Transverse colon (tissue), 4 donors: ENCODE results near the gene SPIN1. TPM values are rescaled to one million over a fixed set of nuclear protein-coding genes. Genes with fewer than 3 reads are reported as not detected.
A peak's percentile ranks its signal among the peaks of the same experiment; 100 is the strongest.

Experiments
- DNase-seq: peaks from one replicate; pipeline ENCODE4 v3.0.0-alpha.2; 2019
- H3K27ac ChIP-seq, 4 donors: fragments of 200-600 bp; sonication (generic); 2 replicates each; pipeline ENCODE4 v1.5.1; 2016 to 2018; ENCODE audit warnings: inconsistent platforms in 4 of 4
- H3K27me3 ChIP-seq: fragments of 200-600 bp; sonication (generic); 2 replicates; pipeline ENCODE4 v1.5.1; 2017; ENCODE audit warnings: inconsistent platforms
- H3K36me3 ChIP-seq, 4 donors: fragments of 200-600 bp; sonication (generic); 2 replicates each; pipeline ENCODE4 v1.5.1; 2017 to 2019; ENCODE audit warnings: inconsistent platforms in 4 of 4
- H3K4me1 ChIP-seq, 4 donors: fragments of 200-600 bp; sonication (generic); 2 replicates each; pipeline ENCODE4 v1.5.1; 2017 to 2020; ENCODE audit warnings: inconsistent platforms in 4 of 4
- H3K4me3 ChIP-seq, 4 donors: fragments of 200-600 bp; sonication (generic); 1 replicate in 1 of 4; 2 replicates in 3 of 4; pipeline versions ENCODE4 v1.5.1 to v1.6.1; 2017 to 2019; ENCODE audit warnings: inconsistent platforms in 4 of 4
- H3K9me3 ChIP-seq, 2 donors: fragments of 200-600 bp; sonication (generic); 2 replicates each; pipeline ENCODE4 v1.5.1; 2017 to 2019; ENCODE audit warnings: inconsistent platforms in 2 of 2
- EP300 ChIP-seq: sonication (generic); formaldehyde crosslinking; IDR thresholded peaks from one replicate; pipeline ENCODE4 v1.6.1; 2017; ENCODE audit warnings: antibody characterized with exemption, low read depth
- POLR2A ChIP-seq: fragments of 450-650 bp; IDR thresholded peaks from one replicate; pipeline ENCODE4 v1.6.1; 2016; ENCODE audit warnings: antibody characterized with exemption, mild to moderate bottlenecking, moderate library complexity
- POLR2AphosphoS5 ChIP-seq, 3 donors: sonication (generic); formaldehyde crosslinking; IDR thresholded peaks; one replicate each; pipeline ENCODE4 v1.6.1; 2016; ENCODE audit warnings: antibody characterized with exemption in 3 of 3
- WGBS, 2 donors: methylation state at CpG; one replicate each; pipeline ENCODE4 v1.1.5; 2018; ENCODE audit warnings: low coverage in 1 of 2; 5-methylcytosine and 5-hydroxymethylcytosine counted together
- in situ Hi-C, 4 donors: fragments of 200-750 bp; cut with MboI; loops; one replicate each; pipeline versions ENCODE4 v1.15.0 to v1.15.1; 2017; ENCODE audit warnings: low sequenced_read_pairs in 3 of 4, low pct_ligation_motif_present in 1 of 4, low pct_unique_long_range_greater_than_20kb in 1 of 4
- intact Hi-C: fragments of 100-400 bp; cut with DNase I; formaldehyde crosslinking; loops from one replicate; pipeline ENCODE4 v1.15.1; 2023; ENCODE audit warnings: low total_unique reads
- total RNA-seq, 4 donors: library from RNA; depleted of rRNA; stranded (reverse); fragments of >200 nt; gene quantifications; one replicate each; pipeline ENCODE4 v1.1.0, GENCODE V29; 2016
- TF ChIP-seq, protein P1 (sequence below), 5 experiments: fragments of 200-600 bp in 3 of 5; fragments of 450-650 bp in 2 of 5; sonication (generic) in 3 of 5; IDR thresholded peaks; 1 replicate in 2 of 5; 2 replicates in 3 of 5; pipeline ENCODE4 v1.5.1; 2016 to 2017; ENCODE audit warnings: antibody characterized with exemption in 5 of 5, inconsistent platforms in 3 of 5, mild to moderate bottlenecking in 2 of 5, moderate library complexity in 1 of 5

Gene SPIN1
- total RNA-seq, 4 donors from 2014 or later: 33.7 to 72.4 (median 57.3) TPM

DNA sequence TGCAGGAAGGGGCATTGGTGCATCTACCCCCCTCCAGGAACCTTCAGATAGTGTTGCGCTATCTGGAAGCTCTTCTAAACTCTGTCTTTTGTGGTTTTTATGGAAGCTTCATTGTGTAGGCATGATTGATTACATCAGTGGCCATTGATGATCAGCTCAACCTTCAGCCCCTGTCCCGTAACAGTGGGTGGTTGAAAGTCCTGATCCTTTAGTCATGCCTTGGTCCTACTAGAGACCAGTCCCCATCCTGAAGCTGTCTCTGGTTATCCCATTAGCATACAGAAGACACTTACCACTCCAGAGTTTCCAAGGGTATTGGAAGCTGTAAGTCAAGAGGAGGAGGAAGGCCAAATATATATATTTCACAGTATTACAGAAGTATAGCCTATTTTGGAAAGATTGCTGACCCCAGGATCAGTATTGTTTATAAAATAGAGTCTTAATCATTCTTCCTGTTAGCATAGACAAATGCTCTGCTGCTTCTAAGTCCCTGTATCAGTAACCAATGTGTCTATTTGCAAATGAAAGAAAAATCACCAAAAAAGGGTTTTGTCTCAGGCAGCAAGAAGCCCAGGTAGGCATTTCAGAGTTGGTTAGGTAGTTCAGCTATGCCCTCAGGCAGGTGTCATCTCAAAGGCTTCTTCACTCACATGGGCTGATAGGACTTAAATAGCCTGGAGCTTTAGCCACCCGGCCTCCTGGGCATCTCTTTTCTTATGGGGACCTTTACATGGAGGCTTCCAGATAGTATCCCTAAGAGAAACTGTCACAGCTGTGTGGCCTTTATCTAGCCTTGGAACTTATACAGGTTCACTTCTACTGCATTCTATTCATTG lies 41.6 kb downstream of the SPIN1 start:
- H3K9me3 ChIP-seq: no peaks in the 10 kb centered on the region
- no peak for TF ChIP-seq POLR2A
- TF ChIP-seq, protein P1, sequence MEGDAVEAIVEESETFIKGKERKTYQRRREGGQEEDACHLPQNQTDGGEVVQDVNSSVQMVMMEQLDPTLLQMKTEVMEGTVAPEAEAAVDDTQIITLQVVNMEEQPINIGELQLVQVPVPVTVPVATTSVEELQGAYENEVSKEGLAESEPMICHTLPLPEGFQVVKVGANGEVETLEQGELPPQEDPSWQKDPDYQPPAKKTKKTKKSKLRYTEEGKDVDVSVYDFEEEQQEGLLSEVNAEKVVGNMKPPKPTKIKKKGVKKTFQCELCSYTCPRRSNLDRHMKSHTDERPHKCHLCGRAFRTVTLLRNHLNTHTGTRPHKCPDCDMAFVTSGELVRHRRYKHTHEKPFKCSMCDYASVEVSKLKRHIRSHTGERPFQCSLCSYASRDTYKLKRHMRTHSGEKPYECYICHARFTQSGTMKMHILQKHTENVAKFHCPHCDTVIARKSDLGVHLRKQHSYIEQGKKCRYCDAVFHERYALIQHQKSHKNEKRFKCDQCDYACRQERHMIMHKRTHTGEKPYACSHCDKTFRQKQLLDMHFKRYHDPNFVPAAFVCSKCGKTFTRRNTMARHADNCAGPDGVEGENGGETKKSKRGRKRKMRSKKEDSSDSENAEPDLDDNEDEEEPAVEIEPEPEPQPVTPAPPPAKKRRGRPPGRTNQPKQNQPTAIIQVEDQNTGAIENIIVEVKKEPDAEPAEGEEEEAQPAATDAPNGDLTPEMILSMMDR (IDR thresholded peaks at IDR 0.05): no peak
- no peak for TF ChIP-seq EP300
- TF ChIP-seq POLR2AphosphoS5 (IDR thresholded peaks at IDR 0.05): no peak
- intact Hi-C loops (no loop called here), in situ Hi-C loops (no loop called here)
- no peak overlapping the region for H3K4me3 ChIP-seq
- peaks cover 0 to 21% (median 9%) of the 10 kb centered on the region in 4 donors for H3K36me3 ChIP-seq
- DNase-seq: no peak
- no peak overlapping the region for H3K27ac ChIP-seq
- H3K4me1 ChIP-seq: peaks cover 0 to 15% (median 0%) of the 10 kb centered on the region in 4 donors
- no peaks in the 10 kb centered on the region for H3K27me3 ChIP-seq
- 97 to 100% methylated on average over 1 to 3 of the region's 3 CpGs for WGBS, 2 donors

DNA sequence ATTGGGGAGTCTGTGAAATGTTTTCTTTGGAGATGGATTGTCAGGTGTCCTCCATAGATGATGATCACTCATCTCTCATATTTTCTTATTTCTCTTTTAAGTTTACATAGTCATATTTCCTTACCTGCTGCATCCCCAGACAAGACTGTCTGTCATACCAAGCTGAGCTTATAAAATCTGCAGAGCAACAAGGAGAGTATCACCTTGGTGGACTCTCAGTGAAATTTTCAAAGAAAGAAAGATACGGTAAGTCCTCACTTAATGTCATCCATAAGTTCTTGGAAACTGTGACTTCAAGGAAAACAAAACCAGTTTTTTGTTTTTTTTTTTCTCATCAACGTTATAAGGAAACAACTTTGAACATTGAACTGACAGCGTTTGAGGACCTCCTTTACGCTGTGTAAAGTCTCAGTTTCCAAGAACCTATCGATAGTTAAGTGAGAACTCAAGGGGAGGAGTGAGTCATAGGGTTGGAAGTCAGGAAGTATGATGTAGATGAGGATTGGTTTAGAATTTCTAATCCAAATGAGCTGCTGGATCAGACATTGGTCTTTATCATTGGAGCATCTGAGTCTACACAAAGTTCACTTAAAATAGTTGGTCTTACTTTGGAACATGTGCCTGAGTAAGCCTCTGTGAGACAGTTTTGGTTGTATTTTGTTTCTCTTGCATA lies 45.5 kb downstream of the SPIN1 start:
- in situ Hi-C loops (no loop called here), intact Hi-C loops (no loop called here)
- H3K36me3 ChIP-seq: peaks cover 0 to 23% (median 7%) of the 10 kb centered on the region in 4 donors
- no peaks in the 10 kb centered on the region for H3K27me3 ChIP-seq
- peaks cover 0 to 37% (median 15%) of the 10 kb centered on the region in 4 donors for H3K4me1 ChIP-seq
- DNase-seq: no peak
- no peaks in the 10 kb centered on the region for H3K9me3 ChIP-seq
- TF ChIP-seq, protein P1 (IDR thresholded peaks at IDR 0.05): no peak
- TF ChIP-seq POLR2AphosphoS5 (IDR thresholded peaks at IDR 0.05) (no peak), EP300 (no peak), POLR2A (no peak)
- 64 to 68% methylated on average over 5 of the region's 5 CpGs for WGBS, 2 donors
- no peak overlapping the region for H3K27ac ChIP-seq
- H3K4me3 ChIP-seq: no peak overlapping the region

DNA sequence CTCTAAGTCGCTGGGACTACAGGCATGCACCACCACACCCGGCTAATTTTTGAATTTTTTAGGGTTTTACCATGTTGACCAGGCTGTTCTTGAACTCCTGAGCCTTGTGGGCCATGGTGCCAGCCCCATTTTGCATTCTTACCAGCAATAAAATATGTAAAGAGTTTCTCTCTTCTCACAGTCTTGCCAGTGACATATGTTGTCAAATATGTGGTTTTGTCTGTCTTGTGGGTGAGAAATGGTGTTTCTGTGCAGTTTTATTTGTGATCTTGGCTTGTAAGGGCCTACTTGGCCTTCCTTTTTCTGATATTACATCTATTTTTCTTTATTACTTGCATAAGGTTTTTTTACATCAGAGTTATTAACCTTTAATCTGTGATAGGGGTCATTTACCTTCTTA lies 47.1 kb downstream of the SPIN1 start:
- no peak for DNase-seq
- TF ChIP-seq POLR2AphosphoS5 (IDR thresholded peaks at IDR 0.05): no peak
- peaks cover 0 to 23% (median 6%) of the 10 kb centered on the region in 4 donors for H3K36me3 ChIP-seq
- no peaks in the 10 kb centered on the region for H3K9me3 ChIP-seq
- in situ Hi-C loops: no loop called here
- H3K4me3 ChIP-seq: no peak overlapping the region
- H3K27ac ChIP-seq: peak overlapping the region in 3 of 4 donors; percentile 50 to 66 (median 53)
- 91% methylated on average over 2 of the region's 2 CpGs; no CpG with 5 or more reads in 1 of the 2 donors for WGBS, 2 donors
- no peaks in the 10 kb centered on the region for H3K27me3 ChIP-seq
- peaks cover 0 to 34% (median 15%) of the 10 kb centered on the region in 4 donors for H3K4me1 ChIP-seq
- intact Hi-C loops: no loop called here

GRCh38 chr9:88436379-88436778 lies 48.1 kb downstream of the SPIN1 start:
- no peak for DNase-seq
- Histone ChIP-seq H3K4me3 (no peak overlapping the region), H3K36me3 (peaks cover 0 to 23% (median 6%) of the 10 kb centered on the region in 4 donors), H3K4me1 (peaks cover 0 to 34% (median 15%) of the 10 kb centered on the region in 4 donors), H3K9me3 (no peaks in the 10 kb centered on the region), H3K27me3 (no peaks in the 10 kb centered on the region), H3K27ac (peak overlapping the region in 3 of 4 donors; percentile 50 to 61 (median 53))
- TF ChIP-seq, protein P1 (IDR thresholded peaks at IDR 0.05): no peak
- TF ChIP-seq POLR2AphosphoS5 (IDR thresholded peaks at IDR 0.05): no peak
- no peak for TF ChIP-seq POLR2A
- TF ChIP-seq EP300: no peak
- in situ Hi-C loops: no loop called here
- WGBS, 2 donors: 74 to 89% methylated on average over 4 of the region's 4 CpGs
- intact Hi-C loops: no loop called here
